GM23338 (cell line): ENCODE results near the gene KRTAP16-1. TPM values are rescaled to one million over a fixed set of nuclear protein-coding genes. Genes with fewer than 3 reads are reported as not detected.

Source experiments
- ATAC-seq: fragments of 200-7000 bp; cut with Tn5 transposase; 3 replicates; pipeline ENCODE4 v1.9.1; 2020
- DNase-seq: peaks from one replicate; pipeline ENCODE4 v3.0.0-alpha.2; 2015; ENCODE audit warnings: low spot score
- H2AFZ ChIP-seq: fragments of 200-600 bp; sonication (generic); 2 replicates; pipeline ENCODE4 v1.8.0; 2016; ENCODE audit warnings: antibody characterized with exemption, mild to moderate bottlenecking, moderate library complexity
- H3F3A ChIP-seq: fragments of 200-600 bp; sonication (generic); replicated peaks from 2 replicates; pipeline ENCODE4 v1.8.0; 2017; ENCODE audit warnings: antibody characterized with exemption, mixed run types, low read depth
- H3K27ac ChIP-seq: fragments of 200-600 bp; sonication (generic); 2 replicates; pipeline ENCODE4 v1.6.1; 2016; ENCODE audit warnings: low read depth
- H3K27me3 ChIP-seq: fragments of 200-600 bp; sonication (generic); 2 replicates; pipeline ENCODE4 v1.8.0; 2016; ENCODE audit warnings: mild to moderate bottlenecking, mixed run types, moderate library complexity; ENCODE audit not compliant: insufficient read depth
- H3K36me3 ChIP-seq: fragments of 200-600 bp; sonication (generic); 2 replicates; pipeline ENCODE4 v1.8.0; 2016; ENCODE audit warnings: mild to moderate bottlenecking; ENCODE audit not compliant: insufficient read depth
- H3K4me1 ChIP-seq: fragments of 200-600 bp; sonication (generic); 2 replicates; pipeline ENCODE4 v1.8.0; 2016; ENCODE audit warnings: mild to moderate bottlenecking, moderate library complexity; ENCODE audit not compliant: insufficient read depth
- H3K4me2 ChIP-seq: fragments of 200-600 bp; sonication (generic); 2 replicates; pipeline ENCODE4 v1.7.1; 2017; ENCODE audit warnings: mixed run types
- H3K4me3 ChIP-seq: fragments of 200-600 bp; sonication (generic); 2 replicates; pipeline ENCODE4 v1.6.1; 2016; ENCODE audit warnings: mixed run types
- H3K79me2 ChIP-seq: fragments of 200-600 bp; sonication (generic); replicated peaks from 2 replicates; pipeline ENCODE4 v1.8.0; 2017; ENCODE audit warnings: mild to moderate bottlenecking; ENCODE audit not compliant: insufficient read depth
- H3K9me2 ChIP-seq: fragments of 200-600 bp; sonication (generic); 2 replicates; pipeline ENCODE4 v1.8.0; 2017; ENCODE audit not compliant: insufficient read depth
- H4K20me1 ChIP-seq: fragments of 200-600 bp; sonication (generic); replicated peaks from 2 replicates; pipeline ENCODE4 v1.8.0; 2017; ENCODE audit warnings: mild to moderate bottlenecking; ENCODE audit not compliant: insufficient read depth
- H3K27ac Mint-ChIP-seq: 2 replicates; pipeline ENCODE4 v1.8.0; 2020; ENCODE audit warnings: inconsistent platforms, mild to moderate bottlenecking, moderate library complexity, mixed read lengths
- H3K27me3 Mint-ChIP-seq: 3 replicates; pipeline ENCODE4 v1.8.0; 2022; ENCODE audit warnings: low read depth, mild to moderate bottlenecking, moderate library complexity, mixed read lengths, inconsistent platforms; ENCODE audit not compliant: insufficient read depth, poor library complexity
- H3K36me3 Mint-ChIP-seq: 3 replicates; pipeline ENCODE4 v1.8.0; 2021; ENCODE audit warnings: low read depth, mild to moderate bottlenecking, inconsistent platforms, moderate library complexity, mixed read lengths
- H3K4me1 Mint-ChIP-seq: 3 replicates; pipeline ENCODE4 v1.8.0; 2020; ENCODE audit warnings: mild to moderate bottlenecking, inconsistent platforms, mixed read lengths
- H3K4me3 Mint-ChIP-seq: 3 replicates; pipeline ENCODE4 v1.8.0; 2021; ENCODE audit warnings: moderate library complexity, mild to moderate bottlenecking, inconsistent platforms, mixed read lengths
- H3K9me3 Mint-ChIP-seq: 3 replicates; pipeline ENCODE4 v1.8.0; 2020; ENCODE audit warnings: moderate library complexity, mild to moderate bottlenecking, inconsistent platforms, mixed read lengths
- EZH2 ChIP-seq: fragments of 200-600 bp; sonication (generic); IDR thresholded peaks from one replicate; pipeline ENCODE4 v1.8.0; 2017; ENCODE audit warnings: antibody characterized with exemption, mild to moderate bottlenecking, low read depth; ENCODE audit not compliant: unreplicated experiment
- EZH2phosphoT487 ChIP-seq: fragments of 200-600 bp; sonication (generic); IDR thresholded peaks from one replicate; pipeline ENCODE4 v1.8.1; 2018; ENCODE audit warnings: antibody characterized with exemption; ENCODE audit not compliant: unreplicated experiment
- JUNB ChIP-seq: IDR thresholded peaks from one replicate; pipeline ENCODE4 v1.6.1; 2016; ENCODE audit warnings: antibody characterized with exemption; ENCODE audit not compliant: unreplicated experiment
- POLR2AphosphoS5 ChIP-seq: IDR thresholded peaks from 2 replicates; pipeline ENCODE4 v1.6.1; 2016; ENCODE audit warnings: antibody characterized with exemption, low read depth
- REST ChIP-seq: IDR thresholded peaks from one replicate; pipeline ENCODE4 v1.6.1; 2018; ENCODE audit warnings: antibody characterized with exemption; ENCODE audit not compliant: unreplicated experiment
- STAT1 ChIP-seq: IDR thresholded peaks from one replicate; pipeline ENCODE4 v1.6.1; 2016; ENCODE audit warnings: antibody characterized with exemption; ENCODE audit not compliant: unreplicated experiment
- ZNF114 ChIP-seq: fragments of 250-450 bp; sonication (Bioruptor Pico); IDR thresholded peaks from 2 replicates; pipeline ENCODE4 v1.5.0; 2020; ENCODE audit warnings: mild to moderate bottlenecking, moderate library complexity
- ZNF331 ChIP-seq: fragments of 250-450 bp; sonication (Bioruptor Pico); IDR thresholded peaks from 2 replicates; pipeline ENCODE4 v1.5.0; 2020; ENCODE audit warnings: low read depth, mild to moderate bottlenecking, moderate library complexity
- polyA plus RNA-seq: library from polyadenylated mRNA; unstranded; fragments of >200 nt; fragmentation: Nextera tagmentation; extraction: Ambion mirVana; gene quantifications from 2 replicates; pipeline ENCODE4 v1.2.1, GENCODE V29; 2016
- total RNA-seq: library from RNA; depleted of rRNA; stranded (reverse); fragments of >200 nt; shearing (Covaris generic); gene quantifications from 2 replicates; pipeline ENCODE4 v1.2.3, GENCODE V29; 2014
- TF ChIP-seq, protein P1 (sequence below): IDR thresholded peaks from 2 replicates; pipeline ENCODE4 v1.6.1; 2016; ENCODE audit warnings: antibody characterized with exemption

KRTAP16-1 gene
- total and polyA plus RNA-seq, 2 experiments from 2014 or later: not detected

GRCh38 chr17:41304091-41304490 lies 5.0 kb downstream of the KRTAP16-1 start (continued):
- TF ChIP-seq JUNB (no peak), ZNF331 (CRISPR knock-in tag) (no peak), POLR2AphosphoS5 (no peak), ZNF114 (CRISPR knock-in tag) (no peak), EZH2 (no peak), EZH2phosphoT487 (no peak), STAT1 (no peak)

DNA sequence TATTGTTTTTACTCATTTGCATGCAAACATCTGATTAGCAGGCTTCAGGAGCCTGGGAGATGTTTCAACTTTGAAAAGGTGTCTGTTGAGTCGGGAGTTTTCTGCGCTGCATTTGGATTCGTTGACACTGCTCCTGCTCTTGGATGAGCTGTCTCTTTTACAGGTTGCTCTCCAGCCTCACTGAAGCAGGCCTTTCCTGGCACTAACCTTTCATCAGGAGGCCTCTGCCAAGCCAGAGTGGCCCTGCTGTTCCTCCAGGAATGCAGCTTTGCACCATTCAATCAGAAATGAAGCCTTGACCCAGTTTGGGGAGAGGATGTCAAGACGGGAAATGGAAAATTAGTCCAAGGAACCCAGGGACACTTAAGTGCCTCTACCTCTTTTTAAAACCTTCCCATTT lies 6.1 kb downstream of the KRTAP16-1 start:
- no peak overlapping the region for H3K4me2 ChIP-seq
- no peaks in the 10 kb centered on the region for H3K36me3 Mint-ChIP-seq

More for the DNA sequence above, 6.1 kb downstream of the KRTAP16-1 start:
- peaks cover 2% of the 10 kb centered on the region for H3K27me3 Mint-ChIP-seq
- H3K4me1 Mint-ChIP-seq: no peaks in the 10 kb centered on the region; the same call in 2 of the 3 replicates
- ATAC-seq (no peak), DNase-seq (no peak)
- Histone ChIP-seq H3F3A (no peaks in the 10 kb centered on the region), H3K9me2 (no peaks in the 10 kb centered on the region), H2AFZ (no peak overlapping the region), H3K27ac (no peak overlapping the region), H3K36me3 (no peaks in the 10 kb centered on the region; the same call in 1 of the 2 replicates), H3K4me1 (no peaks in the 10 kb centered on the region), H3K4me3 (no peak overlapping the region), H3K79me2 (no peaks in the 10 kb centered on the region), H3K27me3 (no peaks in the 10 kb centered on the region), H4K20me1 (no peaks in the 10 kb centered on the region)
- H3K27ac Mint-ChIP-seq: no peak overlapping the region
- H3K9me3 Mint-ChIP-seq: no peaks in the 10 kb centered on the region; the same call in 2 of the 3 replicates
- no peak overlapping the region for H3K4me3 Mint-ChIP-seq
- TF ChIP-seq, protein P1, sequence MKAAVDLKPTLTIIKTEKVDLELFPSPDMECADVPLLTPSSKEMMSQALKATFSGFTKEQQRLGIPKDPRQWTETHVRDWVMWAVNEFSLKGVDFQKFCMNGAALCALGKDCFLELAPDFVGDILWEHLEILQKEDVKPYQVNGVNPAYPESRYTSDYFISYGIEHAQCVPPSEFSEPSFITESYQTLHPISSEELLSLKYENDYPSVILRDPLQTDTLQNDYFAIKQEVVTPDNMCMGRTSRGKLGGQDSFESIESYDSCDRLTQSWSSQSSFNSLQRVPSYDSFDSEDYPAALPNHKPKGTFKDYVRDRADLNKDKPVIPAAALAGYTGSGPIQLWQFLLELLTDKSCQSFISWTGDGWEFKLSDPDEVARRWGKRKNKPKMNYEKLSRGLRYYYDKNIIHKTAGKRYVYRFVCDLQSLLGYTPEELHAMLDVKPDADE: no peak
- TF ChIP-seq REST: no peak
